DMS153 treated with DMSO at 0.1 percent for 48 hours (cell line): Measurements from ENCODE around the gene FKBP10.
A peak's percentile ranks its signal among the peaks of the same experiment; 100 is the strongest.
"Not testable (repeated sequence)": the region's sequence is repeated elsewhere in the genome, so short reads cannot be mapped to it uniquely, and the experiment has no call there.

Experiments used
- DNase-seq: peaks from one replicate; lab custom pipeline; 2025; ENCODE audit not compliant: unreplicated experiment; lab: John Stamatoyannopoulos, UW

Gene FKBP10

DNA sequence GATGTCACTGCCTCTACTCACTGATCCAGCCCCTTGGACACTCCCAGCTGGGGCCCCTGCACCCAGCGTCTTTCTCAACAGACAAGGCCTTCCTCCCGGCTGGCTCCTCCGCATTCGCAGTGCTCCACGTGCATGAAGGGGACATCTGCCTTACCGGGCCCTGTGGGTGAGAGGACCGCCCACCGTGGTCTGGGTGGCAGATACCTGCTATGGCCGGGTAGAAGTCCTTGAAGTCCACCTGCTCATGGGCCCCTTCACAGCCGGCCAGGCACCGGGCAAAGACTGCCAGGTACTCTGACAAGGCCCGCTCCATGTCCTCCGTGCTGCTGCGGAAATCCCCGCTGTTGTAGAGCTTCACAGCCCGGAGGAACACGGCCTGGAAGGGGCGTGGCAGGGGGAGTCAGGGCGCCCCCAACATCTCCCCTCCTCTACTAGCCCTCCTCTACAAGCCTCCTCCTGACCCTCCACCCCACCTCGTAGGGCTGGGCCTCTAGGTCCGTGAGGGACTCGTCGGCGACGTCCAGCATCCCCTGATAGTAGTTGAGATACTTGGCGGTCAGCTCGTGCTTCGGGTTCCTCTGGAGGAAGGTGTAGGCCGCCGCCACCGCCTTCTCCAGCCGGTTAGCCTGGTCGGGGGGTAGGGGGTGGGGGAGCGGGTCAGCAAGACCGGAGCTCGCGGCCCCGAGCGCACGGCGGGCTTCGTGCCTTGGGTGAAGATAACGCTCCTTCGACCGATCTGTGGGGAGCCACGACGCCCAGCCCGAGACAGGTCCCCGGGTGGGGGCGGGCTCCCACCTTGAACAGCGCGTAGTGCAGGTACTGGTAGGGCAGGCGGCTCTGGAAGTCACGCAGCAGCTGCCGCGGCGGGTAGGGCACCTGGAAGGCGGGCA lies 1.9 kb upstream of the FKBP10 start:
- no peak for DNase-seq

DNA sequence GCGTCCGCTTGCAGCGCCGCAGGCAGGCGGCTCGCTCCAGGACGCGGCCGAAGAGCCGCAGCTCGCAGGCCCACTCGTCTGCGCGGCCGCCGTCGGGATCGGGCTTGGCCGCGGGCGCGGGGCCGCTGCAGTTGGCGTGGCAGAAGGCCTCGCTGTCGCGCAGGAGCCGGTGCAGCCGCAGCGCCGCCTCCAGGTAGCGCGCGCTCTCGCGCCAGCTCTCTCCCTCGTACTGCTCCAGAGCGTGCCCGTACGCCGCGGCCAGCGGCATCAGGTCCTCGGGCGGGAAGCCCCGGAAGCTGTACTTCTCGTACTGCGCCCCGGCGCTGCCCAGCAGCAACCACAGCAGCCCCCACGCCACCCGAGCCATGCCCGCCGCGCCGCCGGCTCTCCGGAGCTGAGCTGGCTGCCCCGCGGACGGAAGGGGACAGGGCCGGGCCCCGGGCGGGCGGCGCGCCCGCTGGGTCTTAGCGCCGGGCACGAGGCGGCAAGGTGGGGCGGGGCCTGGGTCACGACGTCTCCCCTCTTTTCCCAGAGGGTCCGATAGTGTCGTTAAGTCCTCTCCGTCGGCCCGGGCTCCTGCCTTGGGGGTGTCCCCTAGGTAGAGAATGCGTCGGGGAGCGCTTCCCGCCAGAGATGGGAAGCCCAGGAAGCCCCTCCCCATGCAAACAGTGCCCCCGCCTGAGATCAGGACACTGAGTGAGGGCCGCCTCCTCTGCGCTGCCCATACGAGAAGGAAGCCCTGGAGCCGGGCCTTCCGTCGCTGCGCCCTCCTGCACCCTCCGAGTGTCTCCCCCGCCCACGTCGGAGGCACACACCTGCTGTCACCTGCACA lies 1.0 kb upstream of the FKBP10 start, which contains the start of gene P3H4:
Gene P3H4, minus strand, starts transcription at position 401 of the 832 bp plus-strand sequence. Its CDS starts 34 bp downstream, at position 367.
- DNase-seq = peak; percentile 44

DNA sequence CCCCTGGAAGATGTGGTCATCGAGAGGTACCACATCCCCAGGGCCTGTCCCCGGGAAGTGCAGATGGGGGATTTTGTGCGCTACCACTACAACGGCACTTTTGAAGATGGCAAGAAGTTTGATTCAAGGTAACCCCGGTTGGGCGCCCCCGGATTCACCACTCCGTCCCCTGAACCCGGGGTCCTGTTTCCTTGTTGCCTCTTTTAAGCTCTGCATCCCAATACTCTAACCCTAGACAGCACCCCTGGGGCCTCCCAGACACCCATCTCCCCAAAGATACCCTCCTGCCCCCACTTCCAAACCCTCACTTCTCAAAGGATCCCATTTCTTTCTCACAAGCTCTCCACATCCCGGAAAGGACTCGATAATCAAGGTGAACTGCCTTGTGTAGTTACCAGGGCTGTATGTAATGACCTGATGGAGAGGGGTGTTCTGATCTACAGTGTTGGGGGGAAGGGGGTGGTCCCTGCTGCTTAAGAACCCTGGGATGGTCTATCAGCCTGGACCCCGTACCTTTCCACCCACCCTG lies 412 bp downstream of the FKBP10 start:
- DNase-seq = no peak

- no peak for DNase-seq
Observed at GRCh38 chr17:41813699-41814124, 908 bp downstream of the FKBP10 start.

DNA sequence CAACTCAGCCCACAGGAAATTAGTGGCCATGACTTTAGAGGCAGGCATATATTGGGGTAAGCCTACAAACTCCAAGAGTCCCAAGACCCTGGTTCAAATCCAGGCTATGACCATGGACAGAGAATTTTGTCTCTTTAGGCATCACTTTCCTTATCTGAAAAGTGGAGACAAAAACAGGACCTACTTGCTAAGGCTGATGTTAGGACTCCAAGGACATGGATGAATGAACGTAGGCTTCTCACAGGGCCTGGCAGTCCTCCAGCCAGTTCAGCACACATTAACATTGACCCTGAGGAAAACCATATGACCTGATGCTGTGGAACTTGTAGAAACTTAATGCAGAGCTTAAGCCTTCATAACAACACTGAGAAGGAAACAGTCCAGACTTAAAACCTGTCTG lies 1.4 kb downstream of the FKBP10 start:
- no peak for DNase-seq

GRCh38 chr17:41816637-41817320 lies 4.0 kb downstream of the FKBP10 start:
- DNase-seq = no peak

GRCh38 chr17:41818024-41818423 lies 5.2 kb downstream of the FKBP10 start:
- DNase-seq = no peak

DNA sequence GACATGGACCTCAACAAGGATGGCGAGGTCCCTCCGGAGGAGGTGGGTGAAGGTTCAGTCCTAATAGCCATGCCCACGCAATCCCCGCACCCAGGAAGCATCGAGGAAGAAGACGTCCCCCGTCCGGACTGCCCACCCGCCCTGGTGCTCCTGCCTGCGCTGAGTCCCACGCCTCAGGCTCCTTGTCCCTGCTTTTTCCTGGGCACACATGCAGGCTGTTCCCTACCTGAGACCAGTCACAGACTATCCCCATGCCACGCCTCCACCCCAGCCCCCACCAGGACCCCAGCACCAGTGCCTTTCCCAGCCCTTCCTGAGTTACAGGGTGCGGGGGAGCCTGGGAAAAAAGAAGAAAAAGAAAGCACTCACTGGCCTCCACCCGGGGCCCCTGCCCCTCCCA lies 9.0 kb downstream of the FKBP10 start:
- no peak for DNase-seq

DNA sequence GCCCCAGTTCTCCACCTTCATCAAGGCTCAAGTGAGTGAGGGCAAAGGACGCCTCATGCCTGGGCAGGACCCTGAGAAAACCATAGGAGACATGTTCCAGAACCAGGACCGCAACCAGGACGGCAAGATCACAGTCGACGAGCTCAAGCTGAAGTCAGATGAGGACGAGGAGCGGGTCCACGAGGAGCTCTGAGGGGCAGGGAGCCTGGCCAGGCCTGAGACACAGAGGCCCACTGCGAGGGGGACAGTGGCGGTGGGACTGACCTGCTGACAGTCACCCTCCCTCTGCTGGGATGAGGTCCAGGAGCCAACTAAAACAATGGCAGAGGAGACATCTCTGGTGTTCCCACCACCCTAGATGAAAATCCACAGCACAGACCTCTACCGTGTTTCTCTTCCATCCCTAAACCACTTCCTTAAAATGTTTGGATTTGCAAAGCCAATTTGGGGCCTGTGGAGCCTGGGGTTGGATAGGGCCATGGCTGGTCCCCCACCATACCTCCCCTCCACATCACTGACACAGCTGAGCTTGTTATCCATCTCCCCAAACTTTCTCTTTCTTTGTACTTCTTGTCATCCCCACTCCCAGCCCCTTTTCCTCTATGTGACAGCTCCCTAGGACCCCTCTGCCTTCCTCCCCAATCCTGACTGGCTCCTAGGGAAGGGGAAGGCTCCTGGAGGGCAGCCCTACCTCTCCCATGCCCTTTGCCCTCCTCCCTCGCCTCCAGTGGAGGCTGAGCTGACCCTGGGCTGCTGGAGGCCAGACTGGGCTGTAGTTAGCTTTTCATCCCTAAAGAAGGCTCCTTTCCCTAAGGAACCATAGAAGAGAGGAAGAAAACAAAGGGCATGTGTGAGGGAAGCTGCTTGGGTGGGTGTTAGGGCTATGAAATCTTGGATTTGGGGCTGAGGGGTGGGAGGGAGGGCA lies 9.7 kb downstream of the FKBP10 start:
- no peak for DNase-seq

- DNase-seq = no peak
Observed at GRCh38 chr17:41823141-41823524, 10.3 kb downstream of the FKBP10 start.

- no peak for DNase-seq
Observed at GRCh38 chr17:41823580-41823979, 10.8 kb downstream of the FKBP10 start.

- no peak for DNase-seq
Observed at GRCh38 chr17:41824086-41824485, 11.3 kb downstream of the FKBP10 start.

- no peak for DNase-seq
Observed at GRCh38 chr17:41825175-41825845, 12.5 kb downstream of the FKBP10 start.

DNA sequence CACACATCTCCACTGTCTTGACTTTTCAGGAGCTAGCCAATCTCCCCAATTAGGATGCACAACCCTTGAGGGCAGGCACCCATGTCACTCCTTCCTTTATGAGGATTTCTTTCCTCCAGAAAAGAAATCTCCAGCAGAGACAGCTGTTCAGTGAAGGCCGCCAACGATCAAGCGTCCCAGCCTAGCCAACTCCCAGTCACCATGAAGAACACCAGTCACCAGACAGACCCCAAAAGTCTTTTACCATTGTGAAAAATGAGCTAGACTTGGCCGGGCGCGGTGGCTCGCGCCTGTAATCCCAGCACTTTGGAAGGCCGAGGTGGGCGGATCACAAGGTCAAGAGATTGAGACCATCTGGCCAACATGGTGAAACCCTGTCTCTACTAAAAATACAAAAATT lies 17.2 kb downstream of the FKBP10 start:
- not testable (repeated sequence) for DNase-seq

DNA sequence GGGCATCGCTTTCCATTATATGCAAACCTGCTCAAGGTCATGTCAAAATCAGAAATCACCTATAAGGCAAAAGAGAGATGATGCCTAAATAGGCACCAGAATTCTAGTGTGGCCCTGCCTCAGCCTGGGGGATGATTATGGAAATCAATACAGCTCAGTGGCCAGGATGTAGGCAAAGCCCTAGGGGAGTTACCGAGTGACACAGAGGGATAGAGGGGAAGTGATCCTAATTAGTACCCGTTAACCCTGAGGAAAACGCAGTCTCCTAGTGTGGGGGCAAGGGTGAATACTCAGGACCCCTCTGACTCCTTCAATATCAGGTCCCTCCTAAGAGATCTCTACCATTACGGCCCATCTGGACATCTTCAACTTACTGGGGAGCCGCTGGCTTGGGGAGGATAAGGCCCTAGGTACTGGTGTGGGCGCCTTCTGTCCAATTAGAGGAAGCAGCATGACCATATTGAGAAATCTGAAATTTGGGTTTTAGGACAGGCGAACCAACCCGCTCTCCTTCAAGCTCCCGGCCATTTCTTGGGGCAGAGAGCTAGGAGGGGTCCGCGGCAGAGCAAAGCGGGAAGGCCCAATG lies 22.5 kb downstream of the FKBP10 start:
- DNase-seq = no peak

DNA sequence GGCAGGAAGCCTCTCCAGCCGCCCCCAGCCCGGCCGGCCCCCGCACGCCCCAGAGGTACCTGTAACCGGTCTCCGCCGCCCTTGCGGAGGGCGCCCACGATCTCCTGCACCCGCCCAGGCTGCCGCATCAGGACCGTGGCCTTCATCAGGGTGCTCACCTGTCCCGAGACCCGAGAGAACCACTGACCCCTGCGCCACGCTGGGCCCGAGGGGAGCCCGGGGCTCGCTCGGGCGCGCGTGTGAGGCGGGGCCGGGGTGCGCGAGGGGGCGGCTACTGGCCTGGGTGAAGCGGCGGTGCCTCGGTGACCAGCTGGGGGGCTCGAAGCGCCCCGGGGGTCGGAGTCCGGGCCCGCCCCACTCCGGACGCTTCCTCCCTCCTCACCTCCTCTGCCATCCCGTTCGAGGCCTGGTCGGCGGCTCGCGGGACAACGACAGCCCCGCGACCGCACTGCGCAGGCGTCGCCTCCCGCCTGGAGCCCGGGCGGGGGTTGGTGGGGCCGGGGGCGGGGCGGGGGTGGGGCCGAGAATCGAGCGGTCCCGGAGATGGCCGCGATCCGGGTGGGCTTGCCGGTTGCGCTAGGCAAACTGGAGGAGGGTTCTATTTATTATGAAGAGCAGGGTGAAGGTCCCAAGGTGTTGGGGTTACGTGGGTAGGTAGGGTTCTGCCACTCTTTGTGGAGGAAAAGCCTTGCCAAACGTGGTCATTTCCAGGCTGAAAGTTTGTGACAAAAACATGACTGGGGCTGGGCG lies 23.2 kb downstream of the FKBP10 start, which contains the start of gene NT5C3B:
Gene NT5C3B, minus strand, starts transcription at position 433 of the 750 bp plus-strand sequence. Its CDS starts 39 bp downstream, at position 394.
- no peak for DNase-seq

- DNase-seq = no peak
Observed at GRCh38 chr17:41836550-41837196, 23.9 kb downstream of the FKBP10 start.
